ENCODE data around the gene DDX42. TPM values are rescaled to one million over a fixed set of nuclear protein-coding genes. Genes with fewer than 3 reads are reported as not detected.
"Not testable (repeated sequence)": the region's sequence is repeated elsewhere in the genome, so short reads cannot be mapped to it uniquely, and the experiment has no call there.

DDX42 gene
- total RNA-seq, 2 donors from 2014 or later, result 126 to 130 TPM

DNA sequence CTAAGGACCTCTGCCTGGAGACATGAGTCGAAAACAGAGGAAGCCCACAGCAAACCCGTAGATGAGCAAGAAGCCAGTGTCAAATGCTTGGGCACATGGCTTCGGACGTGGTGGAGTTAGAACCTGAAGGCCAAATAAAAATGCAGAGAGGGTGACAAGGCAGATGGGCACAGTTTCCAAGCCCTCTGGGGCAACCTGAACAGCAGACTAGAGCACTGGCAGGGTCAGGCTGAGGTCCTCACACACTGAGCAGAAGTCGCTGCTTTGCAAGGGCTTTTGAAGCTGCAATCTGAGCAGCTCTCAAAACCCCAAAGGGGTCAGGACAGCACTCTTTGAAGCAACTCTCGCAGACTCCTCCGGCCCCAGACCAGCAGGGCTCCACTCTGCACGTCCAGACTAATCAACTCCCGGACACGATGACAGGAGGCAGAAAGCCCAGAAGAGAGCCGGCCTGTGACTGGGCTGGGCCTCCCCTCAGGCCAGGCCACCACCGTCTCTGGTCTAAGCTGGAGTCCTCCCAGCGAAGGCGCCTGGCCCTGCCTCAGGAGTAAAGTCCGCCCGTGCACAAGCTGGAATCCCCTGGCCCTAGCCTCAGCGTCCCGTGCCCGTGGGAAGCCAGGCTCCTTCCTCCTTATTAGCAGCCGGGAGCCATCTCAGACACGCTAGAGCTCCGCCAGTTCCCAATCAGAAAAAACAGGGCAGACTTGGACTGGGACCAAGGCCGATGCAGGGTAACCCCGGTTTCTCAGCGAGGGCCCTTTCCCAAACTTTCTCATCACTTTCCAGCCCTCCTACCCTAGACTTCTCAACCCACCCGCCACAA, 67.6 kb downstream of the DDX42 start:
- Mint-ChIP-seq H3K9me3 (no peaks in the 10 kb centered on the region), H3K27ac (peak overlapping the region; percentile 94 to 99), H3K36me3 (peaks cover 19 to 20% of the 10 kb centered on the region in 2 donors)
- DNase-seq (ENCODE audit: low spot score in 2 of 2) (peak in 1 of 2 donors; percentile 65), ATAC-seq (no peak)

DNA sequence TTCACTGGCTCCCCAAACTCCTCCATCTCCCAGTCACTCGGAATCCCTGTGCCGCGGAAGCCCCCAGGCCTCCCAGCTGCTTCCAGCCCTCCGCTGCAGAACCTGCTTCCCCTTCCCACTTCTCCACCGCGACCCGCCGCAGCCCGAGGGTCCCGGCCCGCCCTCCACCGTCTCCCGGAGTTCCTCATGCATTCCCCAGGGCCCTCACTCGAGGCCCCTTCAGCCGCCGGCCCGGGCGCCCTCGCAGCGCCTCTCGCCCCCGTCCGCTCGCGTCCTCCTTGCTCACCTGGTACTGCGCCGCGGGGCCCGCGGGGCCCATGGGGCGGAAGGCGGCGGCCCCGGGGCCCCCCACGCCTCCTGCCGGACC, 68.2 kb downstream of the DDX42 start:
- no peak for DNase-seq (ENCODE audit: low spot score in 2 of 2)
- H3K9me3 Mint-ChIP-seq, result no peaks in the 10 kb centered on the region
- peaks cover 19 to 20% of the 10 kb centered on the region in 2 donors for H3K36me3 Mint-ChIP-seq
- peak overlapping the region; percentile 94 to 99 for H3K27ac Mint-ChIP-seq
- ATAC-seq, result peak; percentile 9 to 30

DNA sequence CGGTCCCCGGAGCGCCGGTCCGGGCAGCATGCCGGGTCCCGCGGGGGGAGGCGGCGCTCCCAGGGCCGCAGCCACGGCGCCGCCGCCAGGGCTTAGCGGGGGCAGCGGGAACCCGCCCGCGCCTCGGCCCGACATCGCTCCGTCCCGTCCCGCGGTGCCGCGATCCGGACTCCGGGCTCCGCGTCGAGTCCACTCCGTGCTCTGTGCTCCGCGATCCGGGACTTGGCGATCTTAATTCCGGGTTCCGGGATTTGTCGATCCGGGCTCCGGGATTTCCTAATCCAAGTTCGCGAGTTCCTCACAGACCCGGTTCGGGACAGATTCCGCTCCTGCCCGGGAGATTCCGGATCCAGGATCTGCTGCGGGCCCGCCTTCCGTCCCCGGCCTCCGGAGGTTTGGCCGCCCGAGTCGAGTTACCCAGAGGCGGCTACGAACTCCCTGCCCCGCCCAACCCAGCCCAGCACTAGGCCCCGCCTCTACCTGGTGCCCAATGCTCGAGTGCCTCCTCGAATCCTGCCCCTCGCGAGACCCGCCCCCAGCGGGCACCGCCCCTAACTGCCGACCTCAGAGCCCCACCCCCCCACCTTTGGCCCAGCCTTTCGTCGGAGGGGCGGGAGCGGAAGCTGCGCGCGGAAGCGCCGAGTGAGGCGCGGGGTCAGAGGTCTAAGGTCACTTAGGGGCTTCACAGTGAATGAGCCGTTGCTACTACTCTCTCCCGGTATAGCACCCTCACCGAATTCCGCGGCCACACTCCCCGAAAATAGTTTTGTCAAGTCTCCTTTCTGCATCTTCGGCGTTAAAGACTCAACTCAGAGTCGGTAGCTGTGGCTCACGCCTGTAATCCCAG, 68.8 kb downstream of the DDX42 start, which contains the start of gene SMARCD2:
Gene SMARCD2 (minus strand): TSS at position 146 of the 847 bp plus-strand sequence. CDS start 11 bp downstream, at position 135.
- ATAC-seq (peak; percentile 91 to 93), DNase-seq (ENCODE audit: low spot score in 2 of 2) (peak; percentile 97 to 99)
- peaks cover under 1 to 1% of the 10 kb centered on the region in 2 donors for H3K9me3 Mint-ChIP-seq
- peak within 1 kb of the TSS; percentile 94 to 99 for H3K27ac Mint-ChIP-seq
- peaks cover 20 to 22% of the 10 kb centered on the region in 2 donors for H3K36me3 Mint-ChIP-seq

DNA sequence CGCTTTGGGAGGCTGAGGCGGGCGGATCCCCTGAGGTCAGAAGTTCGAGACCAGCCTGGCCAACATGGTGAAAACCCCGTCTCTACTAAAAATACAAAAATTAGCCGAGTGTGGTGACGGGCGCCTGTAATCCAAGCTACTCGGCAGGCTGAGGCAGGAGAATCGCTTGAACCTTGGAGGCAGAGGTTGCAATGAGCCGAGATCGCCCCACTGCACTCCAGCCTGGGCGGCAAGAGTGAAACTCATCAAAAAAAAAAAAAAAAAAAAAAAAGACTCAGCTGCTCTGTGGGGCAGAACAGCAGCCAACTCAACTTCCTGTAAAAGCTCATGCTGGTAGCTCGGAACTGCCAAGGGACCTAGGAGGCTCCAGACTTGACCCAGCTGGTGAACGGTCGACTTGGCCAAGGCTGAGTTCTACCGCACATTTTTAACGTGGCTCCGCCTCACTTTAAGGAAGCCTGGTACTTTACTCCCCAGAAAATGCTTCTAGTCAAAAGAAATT, 69.5 kb downstream of the DDX42 start:
- Mint-ChIP-seq H3K36me3 (peaks cover 26 to 28% of the 10 kb centered on the region in 2 donors), H3K27ac (peak overlapping the region; percentile 94 to 97)
- ATAC-seq, result peak; percentile 19 to 30
- not testable (repeated sequence) for H3K9me3 Mint-ChIP-seq; DNase-seq (ENCODE audit: low spot score in 2 of 2)

DNA sequence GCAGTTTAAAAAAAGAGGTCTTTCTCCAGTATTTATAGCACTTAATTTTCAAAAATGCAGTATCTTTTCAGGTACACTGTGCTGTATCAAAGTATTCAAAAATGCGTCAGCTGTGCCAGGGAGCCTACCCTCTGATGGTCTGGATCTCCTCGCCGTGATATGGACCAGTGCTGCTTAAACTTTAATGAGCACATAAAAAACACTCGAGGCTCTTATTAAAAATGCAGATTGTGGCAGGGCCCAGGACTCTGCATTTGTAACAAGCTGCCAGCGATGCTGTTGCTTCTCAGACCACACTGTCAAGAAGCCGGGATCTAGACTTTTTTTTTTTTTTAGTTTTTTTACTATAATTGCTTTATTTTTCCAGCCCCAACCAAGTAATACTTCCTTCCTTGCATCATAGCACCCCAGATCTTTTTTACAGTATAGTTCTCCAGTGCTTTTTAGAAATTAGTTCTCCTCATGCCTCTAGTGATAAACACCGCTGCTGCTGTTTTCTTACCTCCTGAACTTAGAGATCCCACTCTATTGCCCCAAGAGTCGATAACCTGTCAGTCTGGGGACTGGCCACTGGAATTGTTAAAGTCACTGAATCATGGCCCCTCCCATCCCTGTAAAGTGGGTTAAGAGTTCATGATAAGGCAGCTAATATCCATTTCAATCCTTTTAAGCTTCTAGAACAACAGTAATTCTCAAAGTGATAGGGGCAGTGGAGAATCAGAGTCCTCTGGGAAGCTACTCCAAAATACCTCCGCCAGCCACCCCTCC, 70.1 kb downstream of the DDX42 start:
- peaks cover 7 to 10% of the 10 kb centered on the region in 2 donors for H3K9me3 Mint-ChIP-seq
- peaks cover 26 to 28% of the 10 kb centered on the region in 2 donors for H3K36me3 Mint-ChIP-seq
- peak overlapping the region; percentile 94 to 97 for H3K27ac Mint-ChIP-seq
- DNase-seq (ENCODE audit: low spot score in 2 of 2) (no peak), ATAC-seq (no peak)

DNA sequence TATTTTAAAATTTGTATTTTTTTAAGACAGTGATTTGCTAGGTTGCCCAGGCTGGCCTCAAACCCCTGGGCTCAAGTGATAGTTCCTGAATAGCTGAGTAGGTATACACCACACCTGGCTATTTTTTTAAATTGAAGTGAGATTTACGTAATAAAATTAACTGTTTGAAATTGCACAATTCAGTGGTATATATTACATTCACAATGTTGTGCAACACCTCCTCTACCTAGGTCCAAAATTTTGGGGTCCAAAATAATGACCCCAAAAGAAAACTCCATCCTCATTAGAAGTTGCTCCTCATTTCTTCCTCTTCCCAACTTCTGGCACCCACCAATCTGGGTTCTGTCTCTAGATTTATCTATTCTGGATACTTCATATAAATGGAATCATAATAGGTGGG, 71.5 kb downstream of the DDX42 start:
- no peak for DNase-seq (ENCODE audit: low spot score in 2 of 2)
- Mint-ChIP-seq H3K27ac (no peak overlapping the region), H3K9me3 (peaks cover 7 to 10% of the 10 kb centered on the region in 2 donors), H3K36me3 (peaks cover 24 to 25% of the 10 kb centered on the region in 2 donors)
- no peak for ATAC-seq

DNA sequence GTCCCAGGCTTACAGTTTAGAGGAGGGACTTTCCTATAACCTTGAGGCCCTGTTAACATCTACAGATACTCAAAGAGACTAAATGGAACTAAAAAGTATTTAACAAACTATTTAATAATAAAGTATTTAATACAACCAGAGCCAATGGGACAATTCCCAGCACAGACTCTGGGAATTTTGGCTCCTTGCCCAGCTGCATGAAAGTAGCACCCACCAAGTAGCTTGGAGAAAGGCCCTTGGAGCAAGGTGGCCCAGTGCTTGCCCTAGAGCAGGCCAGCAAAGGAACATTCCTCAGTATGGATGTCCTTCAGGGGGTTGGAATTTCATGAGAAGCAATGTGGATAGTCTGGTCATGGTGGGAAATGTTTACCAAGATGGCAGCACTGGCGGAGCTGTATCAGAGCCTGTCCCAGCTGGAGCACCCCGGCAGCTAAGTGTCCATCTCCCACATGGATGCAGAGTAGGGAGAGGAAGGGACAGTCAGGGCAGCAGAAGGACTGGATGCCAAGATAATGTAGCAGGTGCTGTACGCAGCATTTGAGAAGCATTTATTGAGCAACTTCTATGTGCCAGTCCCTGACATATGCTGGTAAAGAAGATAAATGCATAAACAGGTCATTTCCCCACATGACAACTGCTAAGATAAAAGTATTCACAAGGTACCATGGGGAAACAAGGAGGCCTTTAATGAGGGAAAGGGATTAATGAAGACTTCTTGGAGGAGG, 73.7 kb downstream of the DDX42 start:
- DNase-seq (ENCODE audit: low spot score in 2 of 2), result peak in 1 of 2 donors; percentile 9
- peaks cover 8% of the 10 kb centered on the region in 2 donors for H3K36me3 Mint-ChIP-seq
- ATAC-seq, result no peak
- peak overlapping the region; percentile 39 to 92 for H3K27ac Mint-ChIP-seq
- peaks cover 7 to 10% of the 10 kb centered on the region in 2 donors for H3K9me3 Mint-ChIP-seq

DNA sequence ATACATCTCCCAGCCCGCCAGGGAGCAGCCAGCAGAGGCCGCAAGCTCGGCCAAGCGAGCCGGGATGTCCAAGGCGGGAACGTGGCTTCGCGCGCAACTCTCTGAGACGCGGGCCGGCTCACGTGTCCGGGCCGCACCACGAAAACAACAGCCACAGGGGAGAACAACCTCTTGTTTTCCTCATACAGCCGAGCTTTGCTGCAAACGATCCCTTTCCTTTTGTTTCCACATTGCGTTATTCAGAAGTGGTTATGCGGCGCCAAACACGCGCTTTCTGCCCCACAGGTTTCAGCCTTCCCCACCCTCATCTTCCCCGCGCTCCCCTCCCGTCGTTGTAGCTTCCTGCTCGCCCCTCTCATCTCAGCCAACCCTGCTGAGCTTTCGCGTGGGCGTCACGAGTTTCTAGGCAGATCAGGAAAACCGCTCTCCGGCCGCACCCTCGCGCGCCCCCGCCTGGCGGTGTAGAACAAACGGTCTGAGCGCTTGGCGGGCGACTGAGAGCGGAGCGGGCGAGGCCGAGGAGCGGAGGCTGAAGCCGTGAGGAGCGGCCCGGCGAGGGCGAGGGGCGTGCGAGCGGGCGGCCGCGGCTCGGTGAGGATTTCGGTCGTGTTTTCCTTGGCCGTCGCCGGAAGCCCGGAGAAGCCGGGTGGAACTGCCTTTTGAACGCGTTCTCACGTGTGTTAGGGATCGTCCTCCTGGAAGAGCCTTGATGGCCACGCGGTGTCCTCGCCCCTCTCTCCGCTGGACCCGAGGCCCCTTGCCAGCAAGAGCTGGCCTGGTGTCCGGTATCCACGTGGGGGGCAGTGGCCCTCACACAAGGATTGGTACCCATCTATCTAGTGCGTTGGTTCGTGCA, 75.1 kb downstream of the DDX42 start:
- peak overlapping the region; percentile 79 to 92 for H3K27ac Mint-ChIP-seq
- peak; percentile 95 to 97 for DNase-seq (ENCODE audit: low spot score in 2 of 2)
- peak; percentile 93 to 98 for ATAC-seq
- H3K36me3 Mint-ChIP-seq, result peaks cover 8% of the 10 kb centered on the region in 2 donors
- peaks cover 7 to 10% of the 10 kb centered on the region in 2 donors for H3K9me3 Mint-ChIP-seq

DNA sequence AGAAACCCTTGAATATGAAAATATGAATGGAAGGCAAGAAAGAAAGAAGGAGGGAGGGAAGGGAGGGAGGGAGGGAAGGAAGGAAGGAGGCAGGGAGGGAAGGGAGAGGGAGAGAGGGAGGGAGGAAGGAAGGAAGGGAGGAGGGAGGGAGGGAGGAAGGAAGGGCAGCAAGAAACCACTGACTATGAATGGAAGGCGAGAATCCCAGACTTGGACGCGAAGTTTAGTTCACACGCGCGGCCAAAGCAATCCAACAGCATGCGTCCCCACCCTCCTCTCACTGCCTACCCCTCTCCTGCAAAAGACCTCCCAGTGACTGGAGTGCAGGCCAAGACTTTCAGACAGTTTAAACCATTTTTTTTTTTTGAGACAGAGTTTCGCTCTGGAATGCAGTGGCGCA, 76.4 kb downstream of the DDX42 start:
- DNase-seq (ENCODE audit: low spot score in 2 of 2) (peak in 1 of 2 donors; percentile 40), ATAC-seq (no peak)
- H3K36me3 Mint-ChIP-seq, result peaks cover 8% of the 10 kb centered on the region in 2 donors
- no peak overlapping the region for H3K27ac Mint-ChIP-seq
- H3K9me3 Mint-ChIP-seq, result peaks cover 7 to 10% of the 10 kb centered on the region in 2 donors

DNA sequence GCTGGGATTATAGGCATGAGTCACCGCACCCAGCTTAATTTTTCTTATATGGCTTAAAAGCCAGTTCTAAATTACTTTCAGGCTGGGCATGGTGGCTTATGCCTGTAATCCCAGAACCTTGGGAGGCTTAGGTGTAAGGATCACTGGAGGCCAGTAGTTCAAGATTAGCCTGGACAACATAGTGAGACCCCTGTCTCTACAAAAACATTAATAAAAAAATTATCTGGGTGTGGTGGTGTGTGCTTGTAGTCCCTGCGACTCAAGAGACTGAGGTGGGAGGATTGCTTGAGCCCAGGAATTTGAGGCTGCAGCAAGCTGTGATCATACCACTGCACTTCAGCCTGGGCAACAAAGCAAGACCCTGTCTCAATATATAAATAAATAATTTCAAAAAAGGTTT, 79.3 kb downstream of the DDX42 start:
- Mint-ChIP-seq H3K36me3 (peaks cover 1 to 2% of the 10 kb centered on the region in 2 donors), H3K27ac (no peak overlapping the region), H3K9me3 (peaks cover 1 to 5% of the 10 kb centered on the region in 2 donors)
- DNase-seq (ENCODE audit: low spot score in 2 of 2) (no peak), ATAC-seq (no peak)

DNA sequence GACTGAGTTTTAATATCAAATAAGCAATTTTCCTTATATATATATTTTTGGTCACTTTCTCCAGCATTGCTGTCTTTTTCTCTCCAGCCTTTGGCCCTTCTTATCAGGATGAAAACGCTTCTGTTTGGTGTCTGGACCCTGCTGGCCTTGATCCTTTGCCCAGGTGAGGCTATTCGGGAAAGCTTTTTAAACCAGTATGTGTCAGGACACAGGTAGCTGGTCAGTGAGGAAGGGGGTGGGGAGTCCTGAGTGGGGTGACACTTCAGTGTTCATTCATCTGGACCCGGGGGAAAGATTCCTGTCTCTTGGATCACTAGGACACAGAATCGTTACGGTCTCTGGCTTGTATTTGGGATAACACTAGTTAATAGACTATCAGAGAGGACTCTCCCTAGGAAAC, 80.7 kb downstream of the DDX42 start:
- no peaks in the 10 kb centered on the region for H3K9me3 Mint-ChIP-seq
- no peak overlapping the region for H3K27ac Mint-ChIP-seq
- no peak for DNase-seq (ENCODE audit: low spot score in 2 of 2)
- no peaks in the 10 kb centered on the region for H3K36me3 Mint-ChIP-seq
- ATAC-seq, result no peak

DNA sequence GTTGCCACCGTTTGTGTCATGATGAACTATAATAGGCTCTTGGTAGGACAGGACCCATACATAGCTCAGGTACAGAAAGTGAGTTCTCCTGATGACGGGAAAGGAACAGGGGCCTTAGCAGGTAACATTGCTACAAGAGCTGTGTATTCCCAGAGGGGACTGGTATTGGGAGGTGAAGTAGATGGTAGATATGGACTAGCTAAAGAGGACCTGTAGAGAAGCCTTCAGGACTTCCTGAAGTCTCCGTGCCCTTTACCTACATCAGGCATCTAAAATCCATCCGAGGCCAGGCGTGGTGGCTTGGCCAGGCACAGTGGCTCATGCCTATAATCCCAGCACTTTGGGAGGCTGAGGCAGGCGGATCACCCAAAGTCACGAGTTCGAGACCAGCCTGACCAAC, 81.2 kb downstream of the DDX42 start:
- Mint-ChIP-seq H3K27ac (no peak overlapping the region), H3K9me3 (no peaks in the 10 kb centered on the region), H3K36me3 (no peaks in the 10 kb centered on the region)
- DNase-seq (ENCODE audit: low spot score in 2 of 2), result no peak
- no peak for ATAC-seq

DNA sequence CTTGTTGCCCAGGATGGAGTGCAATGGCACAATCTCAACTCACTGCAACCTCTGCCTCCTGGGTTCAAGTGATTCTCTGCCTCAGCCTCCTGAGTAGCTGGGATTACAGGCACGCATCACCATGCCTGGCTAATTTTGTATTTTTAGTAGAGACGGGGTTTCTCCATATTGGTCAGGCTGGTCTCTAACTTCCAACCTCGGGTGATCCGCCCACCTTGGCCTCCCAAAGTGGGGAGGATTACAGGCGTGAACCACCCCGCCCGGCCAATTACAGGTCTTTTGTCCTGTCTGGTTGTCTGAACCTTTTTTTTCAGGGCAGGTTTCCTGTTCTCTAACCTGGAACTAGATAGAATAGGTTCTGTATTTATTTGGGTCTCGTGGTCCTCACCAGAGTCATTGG, 82.5 kb downstream of the DDX42 start:
- ATAC-seq; H3K27ac Mint-ChIP-seq; H3K36me3 Mint-ChIP-seq; DNase-seq (ENCODE audit: low spot score in 2 of 2); H3K9me3 Mint-ChIP-seq: not testable (repeated sequence)

DNA sequence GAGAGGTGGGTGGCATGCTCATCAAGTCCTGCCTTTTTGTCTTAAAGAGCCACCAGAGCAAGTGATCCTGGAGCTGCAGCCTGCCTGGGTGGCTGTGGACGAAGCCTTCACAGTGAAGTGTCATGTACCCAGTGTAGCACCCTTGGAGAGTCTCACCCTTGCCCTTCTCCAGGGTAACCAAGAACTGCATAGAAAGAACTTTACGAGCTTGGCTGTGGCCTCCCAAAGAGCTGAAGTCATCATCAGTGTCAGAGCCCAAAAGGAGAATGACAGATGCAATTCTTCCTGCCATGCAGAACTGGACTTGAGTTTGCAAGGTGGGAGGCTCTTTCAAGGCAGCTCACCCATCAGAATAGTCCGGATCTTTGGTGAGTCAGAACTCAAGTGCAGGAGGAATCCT, 85.3 kb downstream of the DDX42 start:
- Mint-ChIP-seq H3K36me3 (no peaks in the 10 kb centered on the region), H3K27ac (no peak overlapping the region), H3K9me3 (no peaks in the 10 kb centered on the region)
- DNase-seq (ENCODE audit: low spot score in 2 of 2) (no peak), ATAC-seq (no peak)

DNA sequence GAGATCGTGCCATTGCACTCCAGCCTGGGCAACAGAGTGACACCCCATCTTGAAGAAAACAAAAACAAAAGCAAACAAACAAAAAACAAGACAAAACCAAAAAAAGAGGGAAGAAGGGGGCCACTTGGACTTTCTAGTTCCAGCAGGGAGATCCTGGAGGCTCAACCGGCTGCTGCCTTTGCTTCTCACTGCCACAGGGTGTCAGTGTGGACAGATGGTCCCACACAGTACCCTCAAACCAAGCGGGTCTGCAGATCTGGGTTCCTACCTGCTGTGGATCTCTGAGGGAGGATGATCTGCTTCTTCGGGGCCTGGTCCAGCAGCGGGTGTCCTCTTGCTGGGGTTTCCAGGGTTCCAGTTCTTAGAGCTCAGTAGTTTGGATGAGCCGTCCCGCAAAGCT, 92.7 kb downstream of the DDX42 start:
- H3K9me3 Mint-ChIP-seq; ATAC-seq; H3K36me3 Mint-ChIP-seq; DNase-seq (ENCODE audit: low spot score in 2 of 2): not testable (repeated sequence)
- peak overlapping the region in 1 of 2 donors; percentile 68 for H3K27ac Mint-ChIP-seq

All from activated naive CD4-positive, alpha-beta T cell treated with anti-CD3 and anti-CD28 coated beads, Interleukin-2, amount 50 U/mL, for 72 hours (primary cell).